Uterus (tissue), 4 donors: ENCODE results near the gene HTR3B. TPM values are rescaled to one million over a fixed set of nuclear protein-coding genes. Genes with fewer than 3 reads are reported as not detected.
"Not testable (repeated sequence)": the region's sequence is repeated elsewhere in the genome, so short reads cannot be mapped to it uniquely, and the experiment has no call there.

Experiments used
- DNase-seq, 2 donors: peaks; one replicate each; pipeline ENCODE4 v3.0.0-alpha.2; 2019 to 2020
- H3K27ac ChIP-seq, 2 donors: fragments of 200-600 bp; sonication (generic); 1 replicate in 1 of 2; 2 replicates in 1 of 2; pipeline ENCODE4 v1.5.1; 2016 to 2018
- H3K27me3 ChIP-seq, 2 donors: fragments of 200-600 bp; sonication (generic); one replicate each; pipeline ENCODE4 v1.5.1; 2018 to 2019; ENCODE audit warnings: control low read depth in 1 of 2
- H3K36me3 ChIP-seq, 2 donors: fragments of 200-600 bp; sonication (generic); one replicate each; pipeline ENCODE4 v1.5.1; 2019; ENCODE audit warnings: control low read depth in 1 of 2
- H3K4me1 ChIP-seq, 2 donors: fragments of 200-600 bp; sonication (generic); one replicate each; pipeline ENCODE4 v1.5.1; 2018 to 2019; ENCODE audit warnings: control low read depth in 1 of 2
- H3K4me3 ChIP-seq, 2 donors: fragments of 200-600 bp; sonication (generic); 1 replicate in 1 of 2; 2 replicates in 1 of 2; pipeline ENCODE4 v1.5.1; 2018 to 2019; ENCODE audit warnings: mild to moderate bottlenecking in 1 of 2
- H3K9me3 ChIP-seq, 2 donors: fragments of 200-600 bp; sonication (generic); one replicate each; pipeline ENCODE4 v1.5.1; 2019; ENCODE audit warnings: control low read depth in 1 of 2
- POLR2A ChIP-seq, 2 donors: fragments of 450-650 bp; IDR thresholded peaks; one replicate each; pipeline ENCODE4 v1.6.1; 2016; ENCODE audit warnings: antibody characterized with exemption in 2 of 2, mild to moderate bottlenecking in 1 of 2, moderate library complexity in 1 of 2
- intact Hi-C: fragments of 100-400 bp; cut with DNase I; formaldehyde crosslinking; loops from one replicate; pipeline ENCODE4 v1.15.1; 2023; ENCODE audit warnings: low total_unique reads
- total RNA-seq, 4 donors: library from RNA; depleted of rRNA in 3 of 4; stranded (reverse); fragments of >200 nt in 3 of 4; gene quantifications; one replicate each; pipeline versions ENCODE4 v1.1.0 to v1.2.4, GENCODE V29; 2014 to 2023
- TF ChIP-seq, protein P1 (sequence below), 4 experiments: fragments of 200-600 bp in 2 of 4; fragments of 450-650 bp in 2 of 4; sonication (generic) in 2 of 4; IDR thresholded peaks; one replicate each; pipeline ENCODE4 v1.5.1; 2016 to 2019; ENCODE audit warnings: antibody characterized with exemption in 4 of 4, mild to moderate bottlenecking in 2 of 4, moderate library complexity in 1 of 4
- donor health status: DM: yes; HTN: yes; CAD: no.

The HTR3B gene
- total RNA-seq, 4 donors from 2014 or later, result not detected

DNA sequence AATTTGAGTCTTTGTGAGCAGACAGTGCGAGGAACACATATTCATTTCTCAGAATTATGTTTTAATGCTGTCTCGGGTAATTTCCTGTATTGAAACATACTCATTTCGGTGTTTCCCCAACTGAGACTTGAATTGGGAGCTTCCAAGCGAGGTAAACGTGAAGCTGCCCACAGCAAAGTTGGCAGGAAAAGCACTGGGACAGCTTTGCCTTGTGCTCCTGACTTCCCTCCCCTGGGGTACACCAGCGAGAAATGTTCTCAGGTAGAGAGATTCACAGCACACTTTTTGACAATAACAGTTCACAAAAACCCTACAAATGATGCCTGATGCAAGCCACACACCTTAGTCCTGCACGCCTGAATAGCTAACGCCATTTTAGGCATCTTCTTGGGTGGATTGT, 3.1 kb downstream of the HTR3B start:
- Histone ChIP-seq H3K36me3 (no peaks in the 10 kb centered on the region), H3K27me3 (no peaks in the 10 kb centered on the region), H3K9me3 (no peaks in the 10 kb centered on the region), H3K4me3 (no peak overlapping the region), H3K27ac (no peak overlapping the region), H3K4me1 (no peaks in the 10 kb centered on the region)
- DNase-seq, result no peak
- TF ChIP-seq, protein P1, sequence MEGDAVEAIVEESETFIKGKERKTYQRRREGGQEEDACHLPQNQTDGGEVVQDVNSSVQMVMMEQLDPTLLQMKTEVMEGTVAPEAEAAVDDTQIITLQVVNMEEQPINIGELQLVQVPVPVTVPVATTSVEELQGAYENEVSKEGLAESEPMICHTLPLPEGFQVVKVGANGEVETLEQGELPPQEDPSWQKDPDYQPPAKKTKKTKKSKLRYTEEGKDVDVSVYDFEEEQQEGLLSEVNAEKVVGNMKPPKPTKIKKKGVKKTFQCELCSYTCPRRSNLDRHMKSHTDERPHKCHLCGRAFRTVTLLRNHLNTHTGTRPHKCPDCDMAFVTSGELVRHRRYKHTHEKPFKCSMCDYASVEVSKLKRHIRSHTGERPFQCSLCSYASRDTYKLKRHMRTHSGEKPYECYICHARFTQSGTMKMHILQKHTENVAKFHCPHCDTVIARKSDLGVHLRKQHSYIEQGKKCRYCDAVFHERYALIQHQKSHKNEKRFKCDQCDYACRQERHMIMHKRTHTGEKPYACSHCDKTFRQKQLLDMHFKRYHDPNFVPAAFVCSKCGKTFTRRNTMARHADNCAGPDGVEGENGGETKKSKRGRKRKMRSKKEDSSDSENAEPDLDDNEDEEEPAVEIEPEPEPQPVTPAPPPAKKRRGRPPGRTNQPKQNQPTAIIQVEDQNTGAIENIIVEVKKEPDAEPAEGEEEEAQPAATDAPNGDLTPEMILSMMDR (IDR thresholded peaks at IDR 0.05), result no peak
- no peak for TF ChIP-seq POLR2A (IDR thresholded peaks at IDR 0.05)
- intact Hi-C loops, result no loop called here

DNA sequence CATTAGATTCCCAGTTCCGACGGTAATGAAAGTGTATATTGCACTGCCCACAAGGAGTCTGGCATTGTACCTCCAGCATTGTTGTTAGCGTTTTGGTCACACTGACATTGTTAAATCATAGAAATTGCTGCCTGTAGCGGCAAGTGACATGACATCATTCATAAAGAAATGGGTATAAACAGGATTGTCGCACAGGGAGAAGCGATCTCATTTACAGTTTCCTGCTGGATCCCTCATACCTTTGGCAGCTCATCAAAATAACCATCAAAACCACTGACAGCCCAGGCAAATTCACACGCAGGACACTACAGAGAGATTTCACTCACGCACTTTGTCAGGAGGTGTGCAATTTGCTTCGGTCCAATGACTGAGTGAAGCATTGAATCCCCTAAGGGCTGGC, 3.5 kb downstream of the HTR3B start:
- Histone ChIP-seq H3K27me3 (no peaks in the 10 kb centered on the region), H3K27ac (no peak overlapping the region), H3K36me3 (no peaks in the 10 kb centered on the region), H3K4me1 (no peaks in the 10 kb centered on the region), H3K4me3 (no peak overlapping the region), H3K9me3 (no peaks in the 10 kb centered on the region)
- TF ChIP-seq, protein P1 (IDR thresholded peaks at IDR 0.05), result no peak
- TF ChIP-seq POLR2A (IDR thresholded peaks at IDR 0.05), result no peak
- no peak for DNase-seq
- intact Hi-C loops, result no loop called here

DNA sequence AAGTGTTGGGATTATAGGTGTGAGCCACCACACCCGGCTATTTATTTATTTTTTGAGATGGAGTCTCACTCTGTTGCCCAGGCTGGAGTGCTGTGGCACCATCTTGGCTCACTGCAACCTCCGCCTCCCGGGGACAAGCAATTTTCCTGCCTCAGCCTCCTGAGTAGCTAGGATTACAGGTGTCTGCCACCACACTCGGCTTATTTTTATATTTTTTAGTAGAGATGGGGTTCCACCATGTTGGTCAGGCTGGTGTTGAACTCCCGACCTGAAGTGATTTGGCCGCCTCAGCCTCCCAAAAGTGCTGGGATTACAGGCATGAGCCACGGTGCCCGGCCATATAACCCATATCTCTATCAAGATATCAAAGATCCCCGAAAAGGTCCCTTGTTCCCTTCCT, 6.9 kb downstream of the HTR3B start:
- H3K4me3 ChIP-seq, H3K36me3 ChIP-seq, DNase-seq, intact Hi-C loops, H3K27ac ChIP-seq, H3K27me3 ChIP-seq, H3K4me1 ChIP-seq, H3K9me3 ChIP-seq: not testable (repeated sequence)

DNA sequence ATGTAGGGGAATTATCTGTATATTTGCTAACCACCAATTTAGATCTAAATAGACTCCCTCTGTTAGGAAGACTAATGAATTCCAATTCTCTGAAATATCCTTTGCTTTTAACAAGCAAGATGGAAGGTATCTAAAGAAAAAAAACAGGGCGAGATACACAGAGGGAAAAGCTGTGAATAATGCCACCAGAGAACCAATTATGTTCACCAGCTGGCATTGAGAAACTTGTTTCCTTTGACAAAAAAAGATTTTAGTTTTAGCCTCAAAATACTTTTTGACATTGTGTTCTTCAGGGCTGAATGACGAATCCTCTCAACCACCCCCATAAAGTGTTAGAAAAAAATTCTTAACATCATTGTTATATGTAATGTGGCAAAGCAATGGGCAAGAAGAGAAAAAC, 19.0 kb downstream of the HTR3B start:
- H3K9me3 ChIP-seq, result no peaks in the 10 kb centered on the region
- no peaks in the 10 kb centered on the region for H3K27me3 ChIP-seq

DNA sequence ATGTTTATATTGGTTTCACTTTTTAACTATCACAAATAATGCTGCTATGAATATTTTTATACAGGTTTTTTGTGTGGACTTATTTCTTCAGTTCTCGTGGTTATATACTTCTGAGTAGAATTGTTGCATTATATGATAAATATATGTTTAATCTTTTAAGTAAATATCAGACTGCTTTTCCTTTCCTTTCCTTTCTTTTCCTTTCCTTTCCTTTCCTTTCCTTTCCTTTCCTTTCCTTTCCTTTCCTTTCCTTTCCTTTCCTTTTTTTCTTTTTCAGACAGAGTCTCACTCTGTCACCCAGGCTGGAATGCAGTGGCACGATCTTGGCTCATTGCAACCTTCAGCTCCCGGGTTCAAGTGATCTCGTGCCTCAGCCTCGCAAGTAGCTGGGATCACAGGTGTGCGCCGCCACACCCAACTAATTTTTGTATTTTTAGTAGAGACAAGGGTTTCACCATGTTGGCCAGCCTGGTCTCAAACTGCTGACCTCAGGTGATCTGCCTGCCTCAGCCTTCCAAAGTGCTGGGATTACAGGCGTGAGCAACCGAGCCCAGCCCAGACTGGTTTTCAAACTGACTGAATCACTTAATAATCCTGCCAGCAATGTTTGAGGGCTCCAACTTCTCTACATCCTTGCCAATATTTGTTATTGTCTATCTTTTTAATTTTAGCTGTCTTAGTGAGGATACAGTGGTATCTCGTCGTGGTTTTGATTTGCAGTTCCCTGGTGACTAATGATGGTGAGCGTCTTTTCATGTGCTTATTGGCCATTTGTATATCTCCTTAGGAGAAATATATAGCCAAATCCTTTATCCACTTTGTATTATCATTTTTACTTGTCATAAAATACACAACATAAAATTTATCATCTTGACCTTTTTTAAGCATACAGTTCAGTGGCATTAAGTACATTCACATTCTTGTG, 21.9 kb downstream of the HTR3B start:
- no peak overlapping the region for H3K27ac ChIP-seq
- TF ChIP-seq, protein P1 (IDR thresholded peaks at IDR 0.05), result no peak
- TF ChIP-seq POLR2A (IDR thresholded peaks at IDR 0.05), result no peak
- intact Hi-C loops, result no loop called here

More for the DNA sequence above, 19.0 kb downstream of the HTR3B start:
- H3K36me3 ChIP-seq, result no peaks in the 10 kb centered on the region
- no peak for DNase-seq
- H3K4me3 ChIP-seq, result no peak overlapping the region
- intact Hi-C loops, result no loop called here
- no peak for TF ChIP-seq POLR2A (IDR thresholded peaks at IDR 0.05)
- TF ChIP-seq, protein P1 (IDR thresholded peaks at IDR 0.05), result no peak
- H3K4me1 ChIP-seq, result no peaks in the 10 kb centered on the region
- H3K27ac ChIP-seq, result no peak overlapping the region

More for the DNA sequence above, 21.9 kb downstream of the HTR3B start:
- no peaks in the 10 kb centered on the region for H3K36me3 ChIP-seq
- DNase-seq, result no peak
- no peaks in the 10 kb centered on the region for H3K9me3 ChIP-seq
- H3K4me1 ChIP-seq, result no peaks in the 10 kb centered on the region
- H3K4me3 ChIP-seq, result no peak overlapping the region
- H3K27me3 ChIP-seq, result no peaks in the 10 kb centered on the region
